Subcutaneous adipose tissue (tissue), 4 donors: ENCODE results near the gene SIVA1. TPM values are rescaled to one million over a fixed set of nuclear protein-coding genes. Genes with fewer than 3 reads are reported as not detected.

Source experiments
- CTCF ChIP-seq: fragments of 450-650 bp; IDR thresholded peaks from one replicate; pipeline ENCODE4 v1.5.1; 2016; ENCODE audit warnings: low read depth, mild to moderate bottlenecking, control low read depth, antibody characterized with exemption, moderate library complexity
- total RNA-seq, 4 donors: library from RNA; depleted of rRNA; stranded (reverse); fragments of >200 nt; gene quantifications; one replicate each; pipeline ENCODE4 v1.1.0, GENCODE V29; 2016

The SIVA1 gene
- total RNA-seq, 4 donors from 2014 or later, result 65.4 to 232 (median 169) TPM

GRCh38 chr14:104792101-104792884 lies 39.3 kb downstream of the SIVA1 start:
- TF ChIP-seq CTCF, result no peak

GRCh38 chr14:104792945-104793702 lies 40.2 kb downstream of the SIVA1 start:
- no peak for TF ChIP-seq CTCF

GRCh38 chr14:104793703-104793959 lies 40.7 kb downstream of the SIVA1 start:
- no peak for TF ChIP-seq CTCF

GRCh38 chr14:104794099-104794498 lies 41.2 kb downstream of the SIVA1 start:
- no peak for TF ChIP-seq CTCF

- no peak for TF ChIP-seq CTCF
These were observed 41.7 kb downstream of the SIVA1 start for GRCh38 chr14:104794631-104794992.

GRCh38 chr14:104794993-104795780 lies 42.2 kb downstream of the SIVA1 start, which contains the start of gene AKT1:
Gene AKT1, minus strand, starts transcription at chr14:104795748. Its CDS starts 3,105 bp downstream, at chr14:104792643.
- no peak for TF ChIP-seq CTCF
